RWPE2 (cell line): ENCODE data around the gene TBC1D3B.

Experiments
- ATAC-seq: fragments of 200-7000 bp; cut with Tn5 transposase; 3 replicates; pipeline ENCODE4 v1.9.1; 2021; ENCODE audit warnings: low read depth
- DNase-seq: peaks from one replicate; pipeline ENCODE4 v3.0.0-alpha.2; 2020; ENCODE audit warnings: low spot score
- H3K27ac ChIP-seq: fragments of 450-650 bp; 2 replicates; pipeline ENCODE4 v1.5.1; 2017; ENCODE audit warnings: mild to moderate bottlenecking; ENCODE audit not compliant: poor library complexity, severe bottlenecking
- H3K27me3 ChIP-seq: fragments of 250-450 bp; sonication (Bioruptor Pico); 2 replicates; pipeline ENCODE4 v1.5.1; 2021; ENCODE audit warnings: mild to moderate bottlenecking, moderate library complexity; ENCODE audit not compliant: insufficient read depth, poor library complexity, severe bottlenecking
- H3K36me3 ChIP-seq: fragments of 250-450 bp; sonication (Bioruptor Pico); 2 replicates; pipeline ENCODE4 v1.5.1; 2020; ENCODE audit warnings: low read depth, mild to moderate bottlenecking, moderate library complexity
- H3K4me1 ChIP-seq: fragments of 250-450 bp; sonication (Bioruptor Pico); 2 replicates; pipeline ENCODE4 v1.5.1; 2021; ENCODE audit warnings: mild to moderate bottlenecking, moderate library complexity; ENCODE audit not compliant: insufficient read depth, poor library complexity, severe bottlenecking
- H3K4me3 ChIP-seq: fragments of 250-450 bp; sonication (Bioruptor Pico); 2 replicates; pipeline ENCODE4 v1.5.1; 2021; ENCODE audit warnings: mild to moderate bottlenecking, moderate library complexity; ENCODE audit not compliant: severe bottlenecking
- H3K9me3 ChIP-seq: fragments of 250-450 bp; sonication (Bioruptor Pico); 2 replicates; pipeline ENCODE4 v1.5.1; 2021; ENCODE audit warnings: mild to moderate bottlenecking, moderate library complexity; ENCODE audit not compliant: severe bottlenecking
- CTCF ChIP-seq: fragments of 450-650 bp; IDR thresholded peaks from one replicate; pipeline ENCODE4 v1.5.1; 2017; ENCODE audit warnings: mild to moderate bottlenecking, moderate library complexity; ENCODE audit not compliant: poor library complexity, severe bottlenecking

TBC1D3B gene

GRCh38 chr17:36153895-36154610, 22.4 kb downstream of the TBC1D3B start:
- H3K4me3 ChIP-seq = no peak overlapping the region
- H3K27me3 ChIP-seq = peaks cover 21% of the 10 kb centered on the region
- H3K27ac ChIP-seq = no peak overlapping the region
- ATAC-seq (no peak), DNase-seq (no peak)
- no peak for TF ChIP-seq CTCF
- no peaks in the 10 kb centered on the region for H3K9me3 ChIP-seq
- no peaks in the 10 kb centered on the region for H3K4me1 ChIP-seq
- H3K36me3 ChIP-seq = no peaks in the 10 kb centered on the region

- Histone ChIP-seq H3K9me3 (no peaks in the 10 kb centered on the region), H3K4me3 (no peak overlapping the region), H3K27ac (no peak overlapping the region), H3K27me3 (peaks cover 21% of the 10 kb centered on the region), H3K4me1 (no peaks in the 10 kb centered on the region), H3K36me3 (no peaks in the 10 kb centered on the region)
- no peak for TF ChIP-seq CTCF
- DNase-seq (no peak), ATAC-seq (peak; percentile 42; the same call in 1 of the 3 replicates)
Observed at GRCh38 chr17:36152639-36153120, 23.8 kb downstream of the TBC1D3B start.

- Histone ChIP-seq H3K4me1 (no peaks in the 10 kb centered on the region), H3K36me3 (no peaks in the 10 kb centered on the region), H3K4me3 (no peak overlapping the region), H3K9me3 (no peaks in the 10 kb centered on the region), H3K27me3 (peaks cover 27% of the 10 kb centered on the region), H3K27ac (no peak overlapping the region)
- ATAC-seq (no peak), DNase-seq (no peak)
- TF ChIP-seq CTCF = no peak
Observed at GRCh38 chr17:36151891-36152638, 24.4 kb downstream of the TBC1D3B start.

GRCh38 chr17:36149296-36149820, 27.1 kb downstream of the TBC1D3B start:
- no peaks in the 10 kb centered on the region for H3K4me1 ChIP-seq
- H3K27me3 ChIP-seq = peaks cover 29% of the 10 kb centered on the region
- H3K9me3 ChIP-seq = no peaks in the 10 kb centered on the region
- ATAC-seq (peak; percentile 8; the same call in 1 of the 3 replicates), DNase-seq (no peak)
- no peak overlapping the region for H3K4me3 ChIP-seq
- peak; percentile 81 for TF ChIP-seq CTCF
- no peak overlapping the region for H3K27ac ChIP-seq
- H3K36me3 ChIP-seq = no peaks in the 10 kb centered on the region
